IPS-11a (cell line): ENCODE results near the gene SMIM11.
"Not testable (repeated sequence)": the region's sequence is repeated elsewhere in the genome, so short reads cannot be mapped to it uniquely, and the experiment has no call there.

ENCODE experiments used
- H3K4me3 ChIP-seq: one replicate; pipeline ENCODE4 v1.5.1; 2013; ENCODE audit warnings: low read depth, low read length, control low read depth

Gene SMIM11

GRCh38 chr21:34417448-34418077 is 42.3 kb downstream of the SMIM11 start:
- not testable (repeated sequence) for H3K4me3 ChIP-seq

GRCh38 chr21:34423805-34424204 is 48.5 kb downstream of the SMIM11 start, which contains the start of gene SMIM34:
SMIM34 (minus strand) TSS chr21:34423951; CDS start chr21:34423839, 112 bp downstream.
- H3K4me3 ChIP-seq = not testable (repeated sequence)

- not testable (repeated sequence) for H3K4me3 ChIP-seq
Observed at GRCh38 chr21:34427339-34427738, 52.0 kb downstream of the SMIM11 start.

- H3K4me3 ChIP-seq = not testable (repeated sequence)
Observed at GRCh38 chr21:34428441-34428840, 53.1 kb downstream of the SMIM11 start.

GRCh38 chr21:34429710-34430109 is 54.4 kb downstream of the SMIM11 start:
- not testable (repeated sequence) for H3K4me3 ChIP-seq
